Bladder microvascular endothelial cell (primary cell): ENCODE data around the gene AMDHD1. TPM values are rescaled to one million over a fixed set of nuclear protein-coding genes. Genes with fewer than 3 reads are reported as not detected.

Source experiments
- total RNA-seq: library from RNA; depleted of rRNA; stranded (reverse); fragments of >200 nt; gene quantifications from 2 replicates; pipeline ENCODE4 v1.2.3, GENCODE V29; 2014

AMDHD1 gene, protein sequence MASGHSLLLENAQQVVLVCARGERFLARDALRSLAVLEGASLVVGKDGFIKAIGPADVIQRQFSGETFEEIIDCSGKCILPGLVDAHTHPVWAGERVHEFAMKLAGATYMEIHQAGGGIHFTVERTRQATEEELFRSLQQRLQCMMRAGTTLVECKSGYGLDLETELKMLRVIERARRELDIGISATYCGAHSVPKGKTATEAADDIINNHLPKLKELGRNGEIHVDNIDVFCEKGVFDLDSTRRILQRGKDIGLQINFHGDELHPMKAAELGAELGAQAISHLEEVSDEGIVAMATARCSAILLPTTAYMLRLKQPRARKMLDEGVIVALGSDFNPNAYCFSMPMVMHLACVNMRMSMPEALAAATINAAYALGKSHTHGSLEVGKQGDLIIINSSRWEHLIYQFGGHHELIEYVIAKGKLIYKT
- 0.06 and 0.32 TPM in 2 replicates for total RNA-seq

DNA sequence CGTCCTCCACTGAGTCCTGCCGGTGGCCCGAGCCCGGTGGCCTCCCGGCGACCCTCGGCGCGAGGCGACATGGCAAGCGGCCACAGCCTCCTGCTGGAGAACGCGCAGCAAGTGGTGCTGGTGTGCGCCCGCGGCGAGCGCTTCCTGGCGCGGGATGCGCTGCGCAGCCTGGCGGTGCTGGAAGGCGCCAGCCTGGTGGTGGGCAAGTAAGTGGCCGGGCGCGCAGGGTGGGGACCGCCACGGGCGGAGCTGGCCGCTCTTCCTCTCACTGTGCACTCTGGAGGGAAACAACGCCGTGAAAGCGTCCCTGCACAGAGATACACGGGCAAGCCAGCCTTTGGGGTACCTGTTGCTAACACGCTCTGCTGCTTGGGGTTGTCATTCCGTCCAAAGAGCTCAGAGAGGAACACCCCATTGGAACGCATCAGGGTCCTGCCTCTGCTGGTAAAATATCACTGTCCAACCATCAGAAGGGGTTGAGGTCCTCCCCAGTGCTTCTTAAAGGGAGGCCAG is at the start of gene AMDHD1:
Gene AMDHD1 (plus strand): TSS at position 2 of the 513 bp plus-strand sequence. CDS start 68 bp downstream, at position 70.

DNA sequence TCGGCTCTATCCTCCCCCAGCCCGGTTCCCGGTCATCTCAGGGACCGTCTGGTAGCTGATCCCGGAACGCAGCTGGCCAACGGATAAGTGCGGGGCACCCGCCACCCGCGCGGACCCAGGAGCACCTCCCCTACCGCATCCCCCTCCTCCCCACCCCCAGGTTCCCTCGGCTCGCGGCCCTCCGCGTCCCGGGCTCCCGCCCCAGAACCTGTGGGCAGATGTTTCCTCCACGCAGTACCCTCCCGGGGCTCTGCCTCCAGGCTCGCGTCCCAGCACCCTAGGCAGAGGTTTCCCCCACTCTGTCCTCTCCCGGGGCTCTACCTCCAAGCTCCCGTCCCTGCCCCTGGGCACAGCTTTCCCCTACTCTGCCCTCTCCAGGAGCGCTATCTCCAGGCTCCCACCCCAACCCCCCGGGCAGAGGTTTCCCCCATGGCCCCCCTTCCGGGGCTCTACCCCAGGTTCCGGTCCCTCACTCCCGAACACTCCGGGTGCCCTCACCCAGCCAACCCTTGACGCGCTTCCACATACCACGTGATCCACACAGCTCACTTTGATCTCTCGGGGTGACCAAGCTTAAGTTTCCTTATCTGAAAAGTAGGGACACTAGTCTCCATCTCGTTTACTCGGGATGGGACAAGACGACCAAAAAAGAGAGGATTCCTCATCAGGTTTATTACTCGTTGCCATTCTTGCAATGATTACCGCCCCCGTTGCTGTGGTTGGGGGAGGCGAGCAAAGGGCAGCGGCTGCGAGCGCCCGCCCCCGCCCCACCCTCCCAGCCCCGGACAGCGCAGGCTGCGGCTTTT is 404 bp upstream of the AMDHD1 start, which contains the start of gene CCDC38:
Gene CCDC38 (minus strand): TSS at position 91 of the 806 bp plus-strand sequence. CDS start 6,105 bp downstream, outside the sequence.

DNA sequence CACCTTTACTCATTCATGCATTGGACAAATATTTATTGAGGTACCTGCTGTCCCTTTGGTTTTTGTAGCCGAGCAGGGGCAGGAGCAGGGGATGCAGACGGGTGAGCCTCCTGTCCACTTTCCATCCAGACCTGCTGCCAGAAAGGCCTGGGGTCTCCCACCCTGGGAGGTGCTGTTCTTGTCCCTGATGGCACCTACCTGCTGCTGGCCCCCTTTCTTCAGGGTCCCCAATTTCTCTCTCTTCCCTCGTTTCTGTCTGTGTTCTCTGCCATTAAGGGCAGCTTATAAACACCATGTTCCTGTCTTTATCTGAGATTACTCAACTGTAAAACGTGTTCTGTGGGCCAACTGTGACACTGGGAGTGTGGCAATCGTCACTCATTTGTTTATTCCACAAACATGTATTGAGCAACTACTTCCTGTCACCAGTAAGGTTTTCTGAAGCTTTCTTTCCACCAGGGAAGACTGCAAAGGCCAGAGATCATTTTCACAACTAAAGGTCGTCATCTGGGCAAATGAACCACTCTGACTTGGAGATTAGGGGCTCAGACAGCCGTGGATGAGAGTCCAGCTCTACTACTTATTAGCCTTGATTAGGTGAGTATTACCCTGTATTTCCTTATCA is 53.0 kb downstream of the AMDHD1 start, which contains the start of gene HAL:
Gene HAL (minus strand): TSS at position 311 of the 625 bp plus-strand sequence. CDS start 434 bp downstream, outside the sequence.

Other genes with a start within 250 kb of the AMDHD1 start
- 334 and 906 TPM in 2 replicates for gene NTN4, start 152.6 kb upstream of the AMDHD1 start, total RNA-seq
- 16.5 and 18.9 TPM in 2 replicates for gene SNRPF, start 84.4 kb upstream of the AMDHD1 start, total RNA-seq
- gene CCDC38, start 717 bp upstream of the AMDHD1 start, total RNA-seq = under 0.01 TPM in 1 of 2 replicates, not detected in the other
- gene HAL, start 53.0 kb downstream of the AMDHD1 start, total RNA-seq = under 0.01 and 0.25 TPM in 2 replicates
- 67.2 and 69.0 TPM in 2 replicates for gene LTA4H, start 92.3 kb downstream of the AMDHD1 start, total RNA-seq